ELR (cell line): ENCODE data around the gene GBGT1.

Source experiments
- DNase-seq: peaks from one replicate; pipeline ENCODE4 v3.0.0-alpha.2; 2015; ENCODE audit warnings: low read depth

The GBGT1 gene

GRCh38 chr9:133162861-133163503 lies 732 bp downstream of the GBGT1 start:
- no peak for DNase-seq

- no peak for DNase-seq
Measured at GRCh38 chr9:133161547-133161950, 2.2 kb downstream of the GBGT1 start.

- DNase-seq = peak; percentile 76
Measured at GRCh38 chr9:133160742-133161546, 2.8 kb downstream of the GBGT1 start.

- DNase-seq = no peak
Measured at GRCh38 chr9:133158695-133159094, 5.0 kb downstream of the GBGT1 start.

GRCh38 chr9:133155156-133155555 lies 8.6 kb downstream of the GBGT1 start:
- DNase-seq = no peak

GRCh38 chr9:133154097-133154989 lies 9.4 kb downstream of the GBGT1 start:
- DNase-seq = no peak

GRCh38 chr9:133153227-133154096 lies 10.3 kb downstream of the GBGT1 start:
- DNase-seq = no peak

- DNase-seq = no peak
Measured at GRCh38 chr9:133151601-133152525, 11.9 kb downstream of the GBGT1 start.

GRCh38 chr9:133151041-133151440 lies 12.7 kb downstream of the GBGT1 start:
- no peak for DNase-seq

GRCh38 chr9:133149130-133150015 lies 14.3 kb downstream of the GBGT1 start:
- peak; percentile 93 for DNase-seq

- peak; percentile 41 for DNase-seq
Measured at GRCh38 chr9:133148199-133149129, 15.2 kb downstream of the GBGT1 start.

- DNase-seq = peak; percentile 67
Measured at GRCh38 chr9:133147412-133148198, 16.1 kb downstream of the GBGT1 start.

GRCh38 chr9:133146746-133147411 lies 16.8 kb downstream of the GBGT1 start:
- no peak for DNase-seq

- DNase-seq = no peak
Measured at GRCh38 chr9:133144904-133145851, 18.5 kb downstream of the GBGT1 start.

GRCh38 chr9:133144142-133144903 lies 19.4 kb downstream of the GBGT1 start:
- DNase-seq = peak; percentile 82
